GM23338 (cell line): ENCODE results near the gene USH2A. TPM values are rescaled to one million over a fixed set of nuclear protein-coding genes. Genes with fewer than 3 reads are reported as not detected.

Source experiments
- ATAC-seq: fragments of 200-7000 bp; cut with Tn5 transposase; 3 replicates; pipeline ENCODE4 v1.9.1; 2020
- DNase-seq: peaks from one replicate; pipeline ENCODE4 v3.0.0-alpha.2; 2015; ENCODE audit warnings: low spot score
- H2AFZ ChIP-seq: fragments of 200-600 bp; sonication (generic); 2 replicates; pipeline ENCODE4 v1.8.0; 2016; ENCODE audit warnings: antibody characterized with exemption, mild to moderate bottlenecking, moderate library complexity
- H3F3A ChIP-seq: fragments of 200-600 bp; sonication (generic); replicated peaks from 2 replicates; pipeline ENCODE4 v1.8.0; 2017; ENCODE audit warnings: antibody characterized with exemption, mixed run types, low read depth
- H3K27ac ChIP-seq: fragments of 200-600 bp; sonication (generic); 2 replicates; pipeline ENCODE4 v1.6.1; 2016; ENCODE audit warnings: low read depth
- H3K27me3 ChIP-seq: fragments of 200-600 bp; sonication (generic); 2 replicates; pipeline ENCODE4 v1.8.0; 2016; ENCODE audit warnings: mild to moderate bottlenecking, mixed run types, moderate library complexity; ENCODE audit not compliant: insufficient read depth
- H3K36me3 ChIP-seq: fragments of 200-600 bp; sonication (generic); 2 replicates; pipeline ENCODE4 v1.8.0; 2016; ENCODE audit warnings: mild to moderate bottlenecking; ENCODE audit not compliant: insufficient read depth
- H3K4me1 ChIP-seq: fragments of 200-600 bp; sonication (generic); 2 replicates; pipeline ENCODE4 v1.8.0; 2016; ENCODE audit warnings: mild to moderate bottlenecking, moderate library complexity; ENCODE audit not compliant: insufficient read depth
- H3K4me2 ChIP-seq: fragments of 200-600 bp; sonication (generic); 2 replicates; pipeline ENCODE4 v1.7.1; 2017; ENCODE audit warnings: mixed run types
- H3K4me3 ChIP-seq: fragments of 200-600 bp; sonication (generic); 2 replicates; pipeline ENCODE4 v1.6.1; 2016; ENCODE audit warnings: mixed run types
- H3K79me2 ChIP-seq: fragments of 200-600 bp; sonication (generic); replicated peaks from 2 replicates; pipeline ENCODE4 v1.8.0; 2017; ENCODE audit warnings: mild to moderate bottlenecking; ENCODE audit not compliant: insufficient read depth
- H3K9me2 ChIP-seq: fragments of 200-600 bp; sonication (generic); 2 replicates; pipeline ENCODE4 v1.8.0; 2017; ENCODE audit not compliant: insufficient read depth
- H4K20me1 ChIP-seq: fragments of 200-600 bp; sonication (generic); replicated peaks from 2 replicates; pipeline ENCODE4 v1.8.0; 2017; ENCODE audit warnings: mild to moderate bottlenecking; ENCODE audit not compliant: insufficient read depth
- H3K27ac Mint-ChIP-seq: 2 replicates; pipeline ENCODE4 v1.8.0; 2020; ENCODE audit warnings: inconsistent platforms, mild to moderate bottlenecking, moderate library complexity, mixed read lengths
- H3K27me3 Mint-ChIP-seq: 3 replicates; pipeline ENCODE4 v1.8.0; 2022; ENCODE audit warnings: low read depth, mild to moderate bottlenecking, moderate library complexity, mixed read lengths, inconsistent platforms; ENCODE audit not compliant: insufficient read depth, poor library complexity
- H3K36me3 Mint-ChIP-seq: 3 replicates; pipeline ENCODE4 v1.8.0; 2021; ENCODE audit warnings: low read depth, mild to moderate bottlenecking, inconsistent platforms, moderate library complexity, mixed read lengths
- H3K4me1 Mint-ChIP-seq: 3 replicates; pipeline ENCODE4 v1.8.0; 2020; ENCODE audit warnings: mild to moderate bottlenecking, inconsistent platforms, mixed read lengths
- H3K4me3 Mint-ChIP-seq: 3 replicates; pipeline ENCODE4 v1.8.0; 2021; ENCODE audit warnings: moderate library complexity, mild to moderate bottlenecking, inconsistent platforms, mixed read lengths
- H3K9me3 Mint-ChIP-seq: 3 replicates; pipeline ENCODE4 v1.8.0; 2020; ENCODE audit warnings: moderate library complexity, mild to moderate bottlenecking, inconsistent platforms, mixed read lengths
- CREB1 ChIP-seq: fragments of 250-450 bp; sonication (Bioruptor Pico); IDR thresholded peaks from 2 replicates; pipeline ENCODE4 v1.5.0; 2020; ENCODE audit warnings: low read depth, mild to moderate bottlenecking, moderate library complexity
- CTCF ChIP-seq, 2 experiments: fragments of 200-600 bp in 1 of 2; sonication (generic) in 1 of 2; conservative IDR thresholded peaks; 2 replicates each; pipeline versions ENCODE4 v1.5.1 to v1.6.1; 2016 to 2017; ENCODE audit warnings: antibody characterized with exemption in 2 of 2, low read depth in 2 of 2, mild to moderate bottlenecking in 2 of 2, moderate library complexity in 1 of 2
- ETS1 ChIP-seq: IDR thresholded peaks from 2 replicates; pipeline ENCODE4 v1.6.1; 2016; ENCODE audit warnings: antibody characterized with exemption
- EZH2 ChIP-seq: fragments of 200-600 bp; sonication (generic); IDR thresholded peaks from one replicate; pipeline ENCODE4 v1.8.0; 2017; ENCODE audit warnings: antibody characterized with exemption, mild to moderate bottlenecking, low read depth; ENCODE audit not compliant: unreplicated experiment
- EZH2phosphoT487 ChIP-seq: fragments of 200-600 bp; sonication (generic); IDR thresholded peaks from one replicate; pipeline ENCODE4 v1.8.1; 2018; ENCODE audit warnings: antibody characterized with exemption; ENCODE audit not compliant: unreplicated experiment
- JUNB ChIP-seq: IDR thresholded peaks from one replicate; pipeline ENCODE4 v1.6.1; 2016; ENCODE audit warnings: antibody characterized with exemption; ENCODE audit not compliant: unreplicated experiment
- NANOG ChIP-seq: IDR thresholded peaks from 2 replicates; pipeline ENCODE4 v1.6.1; 2016; ENCODE audit warnings: antibody characterized with exemption, borderline replicate concordance
- POLR2AphosphoS5 ChIP-seq: IDR thresholded peaks from 2 replicates; pipeline ENCODE4 v1.6.1; 2016; ENCODE audit warnings: antibody characterized with exemption, low read depth
- REST ChIP-seq: IDR thresholded peaks from one replicate; pipeline ENCODE4 v1.6.1; 2018; ENCODE audit warnings: antibody characterized with exemption; ENCODE audit not compliant: unreplicated experiment
- STAT1 ChIP-seq: IDR thresholded peaks from one replicate; pipeline ENCODE4 v1.6.1; 2016; ENCODE audit warnings: antibody characterized with exemption; ENCODE audit not compliant: unreplicated experiment
- ZNF114 ChIP-seq: fragments of 250-450 bp; sonication (Bioruptor Pico); IDR thresholded peaks from 2 replicates; pipeline ENCODE4 v1.5.0; 2020; ENCODE audit warnings: mild to moderate bottlenecking, moderate library complexity
- ZNF331 ChIP-seq: fragments of 250-450 bp; sonication (Bioruptor Pico); IDR thresholded peaks from 2 replicates; pipeline ENCODE4 v1.5.0; 2020; ENCODE audit warnings: low read depth, mild to moderate bottlenecking, moderate library complexity
- ZNF462 ChIP-seq: fragments of 250-450 bp; sonication (Bioruptor Pico); IDR thresholded peaks from 2 replicates; pipeline ENCODE4 v1.5.0; 2020; ENCODE audit warnings: mild to moderate bottlenecking, moderate library complexity
- polyA plus RNA-seq: library from polyadenylated mRNA; unstranded; fragments of >200 nt; fragmentation: Nextera tagmentation; extraction: Ambion mirVana; gene quantifications from 2 replicates; pipeline ENCODE4 v1.2.1, GENCODE V29; 2016
- total RNA-seq: library from RNA; depleted of rRNA; stranded (reverse); fragments of >200 nt; shearing (Covaris generic); gene quantifications from 2 replicates; pipeline ENCODE4 v1.2.3, GENCODE V29; 2014

USH2A gene
- total and polyA plus RNA-seq, 2 experiments from 2014 or later, result 0.03 TPM

- TF ChIP-seq EZH2phosphoT487, result no peak
- no peak for TF ChIP-seq CTCF (conservative IDR thresholded peaks at IDR 0.05; ENCODE audit: low read depth in 2 of 2)
- TF ChIP-seq CREB1 (CRISPR knock-in tag), result no peak
- no peak for TF ChIP-seq ETS1
- TF ChIP-seq JUNB, result no peak
- no peak for TF ChIP-seq ZNF331
- no peak for TF ChIP-seq ZNF114 (CRISPR knock-in tag)
- no peak for TF ChIP-seq STAT1
- TF ChIP-seq NANOG, result no peak
- no peak for TF ChIP-seq EZH2
- TF ChIP-seq REST, result no peak
- no peak for TF ChIP-seq ZNF462 (CRISPR knock-in tag)
- no peak for TF ChIP-seq POLR2AphosphoS5
- no peak overlapping the region for H3K4me3 Mint-ChIP-seq
- no peak overlapping the region for H3K4me2 ChIP-seq
- H3K36me3 Mint-ChIP-seq, result no peaks in the 10 kb centered on the region
- no peaks in the 10 kb centered on the region for H3K79me2 ChIP-seq
- H4K20me1 ChIP-seq, result no peaks in the 10 kb centered on the region
- H3K27me3 ChIP-seq, result no peaks in the 10 kb centered on the region
- ATAC-seq, result no peak
- H3K4me1 Mint-ChIP-seq, result peaks cover 6% of the 10 kb centered on the region; the same call in 2 of the 3 replicates
- H2AFZ ChIP-seq, result no peak overlapping the region; the same call in 1 of the 2 replicates
- no peaks in the 10 kb centered on the region for H3K36me3 ChIP-seq
- no peaks in the 10 kb centered on the region for H3K9me2 ChIP-seq
- H3F3A ChIP-seq, result no peaks in the 10 kb centered on the region
- H3K4me3 ChIP-seq, result no peak overlapping the region
- peaks cover 2% of the 10 kb centered on the region for H3K27me3 Mint-ChIP-seq
- DNase-seq, result no peak
- peaks cover 13% of the 10 kb centered on the region for H3K4me1 ChIP-seq
- no peak overlapping the region for H3K27ac ChIP-seq
- no peaks in the 10 kb centered on the region for H3K9me3 Mint-ChIP-seq
- no peak overlapping the region for H3K27ac Mint-ChIP-seq
Observed at GRCh38 chr1:215987092-215987875, 436.0 kb downstream of the USH2A start.
